ENCODE results near the gene OR9G1.
"Not testable (repeated sequence)": the region's sequence is repeated elsewhere in the genome, so short reads cannot be mapped to it uniquely, and the experiment has no call there.

Gene OR9G1, protein sequence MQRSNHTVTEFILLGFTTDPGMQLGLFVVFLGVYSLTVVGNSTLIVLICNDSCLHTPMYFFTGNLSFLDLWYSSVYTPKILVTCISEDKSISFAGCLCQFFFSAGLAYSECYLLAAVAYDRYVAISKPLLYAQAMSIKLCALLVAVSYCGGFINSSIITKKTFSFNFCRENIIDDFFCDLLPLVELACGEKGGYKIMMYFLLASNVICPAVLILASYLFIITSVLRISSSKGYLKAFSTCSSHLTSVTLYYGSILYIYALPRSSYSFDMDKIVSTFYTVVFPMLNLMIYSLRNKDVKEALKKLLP

DNA sequence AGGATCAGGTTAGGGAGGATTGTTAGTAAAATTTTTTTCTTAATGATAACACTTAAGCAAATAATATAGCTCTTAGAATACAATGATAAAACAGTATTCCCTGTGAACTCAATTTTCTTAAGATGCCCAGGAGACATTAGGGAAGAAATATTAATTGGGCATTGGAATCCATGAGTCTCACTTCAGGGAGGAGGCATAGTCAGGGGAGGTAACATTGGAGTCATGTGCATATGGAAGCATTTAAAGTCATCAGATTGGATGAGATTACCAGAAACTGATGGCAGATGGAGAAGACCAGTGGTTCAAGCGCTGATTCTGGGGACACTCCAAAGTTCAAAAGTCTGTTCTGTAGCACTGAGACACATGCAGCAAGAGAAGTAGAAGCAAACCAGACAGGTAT is at the start of gene OR9G1:
TSS of gene OR9G1 (plus strand) at position 301 of the 400 bp plus-strand sequence. CDS start 1,293 bp downstream, outside the sequence.
- no peak for DNase-seq (ENCODE audit: low read depth, low spot score)

DNA sequence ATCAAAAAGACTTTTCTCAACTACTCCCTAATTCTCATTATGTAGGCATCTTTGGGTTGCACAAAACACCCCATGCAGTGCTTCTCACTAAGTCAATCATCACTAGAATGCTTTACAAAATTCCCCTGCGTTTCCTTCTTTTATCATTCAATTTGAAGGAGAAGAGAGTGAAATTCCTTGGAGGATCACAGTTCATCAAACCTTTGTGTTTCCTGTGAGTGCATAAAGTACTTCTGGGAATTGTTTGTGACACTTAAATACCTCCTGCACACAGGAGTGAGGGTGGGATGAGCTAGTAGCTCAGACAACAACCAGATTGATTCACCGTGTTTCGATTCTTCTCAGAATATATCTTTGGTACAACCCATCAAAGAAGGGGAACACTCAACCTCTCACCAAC is 39.1 kb upstream of the OR9G1 start:
- no peak for DNase-seq (ENCODE audit: low read depth, low spot score)

DNA sequence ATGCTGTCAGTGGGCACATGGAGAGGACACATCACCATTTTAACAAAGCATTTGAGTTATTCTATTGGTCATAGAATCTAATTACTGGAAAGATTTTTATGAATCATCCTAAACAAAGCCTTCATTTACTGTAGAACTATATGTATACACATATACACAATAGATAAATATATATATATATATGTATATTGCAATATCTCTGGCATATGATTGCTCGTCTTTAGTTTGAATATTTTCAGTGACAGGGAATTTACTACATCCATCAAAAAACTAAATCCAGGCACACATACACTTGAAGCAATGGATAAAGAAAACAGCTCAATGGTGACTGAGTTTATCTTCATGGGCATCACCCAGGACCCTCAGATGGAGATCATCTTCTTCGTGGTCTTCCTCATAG is 35.5 kb upstream of the OR9G1 start, which contains the start of gene OR5AR1:
TSS of gene OR5AR1 (plus strand) at position 301 of the 400 bp plus-strand sequence. CDS start at position 301, 0 bp downstream.
- DNase-seq (ENCODE audit: low read depth, low spot score), result no peak

DNA sequence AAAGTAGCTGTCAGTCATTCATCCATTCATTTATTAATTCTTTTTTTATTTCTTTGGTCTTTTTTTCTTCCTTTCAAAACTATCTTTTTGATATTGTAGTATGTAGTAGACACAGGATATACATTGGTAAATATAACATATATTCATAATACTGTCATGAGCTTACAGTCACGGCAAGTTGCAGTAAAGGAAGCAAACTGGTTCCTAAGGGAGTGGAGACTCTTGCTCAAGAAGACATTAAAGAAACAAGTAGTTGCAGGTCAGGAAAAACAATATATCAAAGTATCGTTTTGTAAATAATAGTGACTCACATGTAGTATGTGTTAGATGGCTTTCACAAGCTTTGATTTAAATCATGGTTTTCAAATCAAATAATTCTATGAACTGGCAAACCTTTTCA is 27.9 kb upstream of the OR9G1 start:
- no peak for DNase-seq (ENCODE audit: low read depth, low spot score)

DNA sequence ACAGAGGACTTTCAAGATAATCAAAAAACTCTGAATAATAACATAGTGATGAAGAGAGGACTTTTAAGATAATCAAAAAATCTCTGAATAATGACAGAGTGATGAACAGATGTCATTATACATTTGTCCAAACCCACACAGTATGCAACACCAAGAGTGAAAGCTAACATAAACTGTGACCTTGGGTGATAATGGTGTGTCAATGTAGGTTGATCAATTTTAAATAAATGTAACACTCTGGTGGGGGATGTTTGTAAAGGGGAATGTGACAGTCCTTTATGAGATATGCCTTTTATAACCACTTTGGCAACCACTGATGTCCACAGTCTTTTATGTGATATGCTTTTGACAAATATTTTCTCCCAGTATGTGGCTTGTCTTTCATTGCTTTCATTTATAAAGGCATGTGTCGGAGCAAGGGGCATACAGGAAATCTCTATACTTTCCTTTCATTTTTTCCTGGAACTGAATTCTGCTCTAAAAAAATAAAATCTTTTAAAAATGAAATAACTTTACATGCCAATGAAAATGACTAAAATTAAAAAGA is 10.3 kb upstream of the OR9G1 start:
- no peak for DNase-seq (ENCODE audit: low read depth, low spot score)

DNA sequence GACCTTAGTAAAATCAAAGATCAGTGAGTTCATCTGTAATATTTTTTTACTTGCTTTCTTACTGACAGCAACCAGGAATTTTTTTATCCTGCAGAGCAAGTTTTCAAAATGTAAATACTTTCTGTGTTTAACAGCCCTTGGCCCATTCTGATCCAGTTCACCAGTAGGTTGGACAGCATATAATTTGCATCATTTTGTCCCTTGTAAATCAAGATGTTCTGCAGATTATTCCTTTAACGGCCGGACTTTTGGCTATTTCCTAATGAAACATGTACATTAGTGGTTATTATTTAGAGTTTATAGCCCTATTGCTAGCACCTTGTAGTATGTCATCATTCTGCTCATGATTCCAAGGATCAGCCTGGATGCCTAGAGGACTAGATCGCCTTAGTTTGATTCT is 7.7 kb upstream of the OR9G1 start:
- not testable (repeated sequence) for DNase-seq (ENCODE audit: low read depth, low spot score)

DNA sequence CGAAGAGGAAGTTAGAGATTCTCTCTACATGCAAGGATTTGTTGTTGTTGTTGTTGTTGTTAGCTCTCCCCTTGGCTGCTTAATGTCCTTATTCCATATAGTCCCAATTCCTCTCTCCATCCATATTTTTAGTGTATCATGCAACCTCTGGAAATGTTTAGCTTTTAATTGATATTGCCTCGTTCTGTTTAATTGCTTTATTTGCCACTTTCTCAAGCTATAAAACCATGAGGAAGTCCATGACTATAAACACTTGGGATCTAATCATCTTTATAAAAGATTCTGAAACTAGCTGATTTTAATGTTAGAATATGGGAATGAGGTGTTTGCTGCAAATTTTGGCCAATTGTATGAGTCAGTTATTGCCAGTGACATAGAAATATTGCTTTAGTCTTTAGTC is 5.5 kb upstream of the OR9G1 start:
- DNase-seq (ENCODE audit: low read depth, low spot score), result no peak

DNA sequence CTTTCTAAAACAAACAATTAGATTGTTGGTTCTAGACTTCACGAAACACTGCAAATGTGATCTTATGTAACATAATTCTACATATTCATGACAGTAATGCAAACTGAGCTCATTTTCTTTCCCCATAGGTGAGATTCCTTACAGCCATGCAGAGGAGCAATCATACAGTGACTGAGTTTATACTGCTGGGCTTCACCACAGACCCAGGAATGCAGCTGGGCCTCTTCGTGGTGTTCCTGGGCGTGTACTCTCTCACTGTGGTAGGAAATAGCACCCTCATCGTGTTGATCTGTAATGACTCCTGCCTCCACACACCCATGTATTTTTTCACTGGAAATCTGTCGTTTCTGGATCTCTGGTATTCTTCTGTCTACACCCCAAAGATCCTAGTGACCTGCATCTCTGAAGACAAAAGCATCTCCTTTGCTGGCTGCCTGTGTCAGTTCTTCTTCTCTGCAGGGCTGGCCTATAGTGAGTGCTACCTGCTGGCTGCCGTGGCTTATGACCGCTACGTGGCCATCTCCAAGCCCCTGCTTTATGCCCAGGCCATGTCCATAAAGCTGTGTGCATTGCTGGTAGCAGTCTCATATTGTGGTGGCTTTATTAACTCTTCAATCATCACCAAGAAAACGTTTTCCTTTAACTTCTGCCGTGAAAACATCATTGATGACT is 1.5 kb downstream of the OR9G1 start:
- DNase-seq (ENCODE audit: low read depth, low spot score), result no peak

DNA sequence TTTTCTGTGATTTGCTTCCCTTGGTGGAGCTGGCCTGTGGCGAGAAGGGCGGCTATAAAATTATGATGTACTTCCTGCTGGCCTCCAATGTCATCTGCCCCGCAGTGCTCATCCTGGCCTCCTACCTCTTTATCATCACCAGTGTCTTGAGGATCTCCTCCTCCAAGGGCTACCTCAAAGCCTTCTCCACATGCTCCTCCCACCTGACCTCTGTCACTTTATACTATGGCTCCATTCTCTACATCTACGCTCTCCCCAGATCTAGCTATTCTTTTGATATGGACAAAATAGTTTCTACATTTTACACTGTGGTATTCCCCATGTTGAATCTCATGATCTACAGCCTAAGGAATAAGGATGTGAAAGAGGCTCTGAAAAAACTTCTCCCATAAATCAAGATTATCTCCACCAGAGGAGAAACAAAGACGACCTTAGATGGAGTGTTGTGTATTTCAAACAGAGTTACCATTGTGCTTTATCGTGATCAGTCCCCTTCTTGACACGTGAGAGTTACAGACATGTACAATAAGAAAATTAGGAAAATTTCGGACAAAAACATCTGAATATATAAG is 2.1 kb downstream of the OR9G1 start:
- no peak for DNase-seq (ENCODE audit: low read depth, low spot score)

DNA sequence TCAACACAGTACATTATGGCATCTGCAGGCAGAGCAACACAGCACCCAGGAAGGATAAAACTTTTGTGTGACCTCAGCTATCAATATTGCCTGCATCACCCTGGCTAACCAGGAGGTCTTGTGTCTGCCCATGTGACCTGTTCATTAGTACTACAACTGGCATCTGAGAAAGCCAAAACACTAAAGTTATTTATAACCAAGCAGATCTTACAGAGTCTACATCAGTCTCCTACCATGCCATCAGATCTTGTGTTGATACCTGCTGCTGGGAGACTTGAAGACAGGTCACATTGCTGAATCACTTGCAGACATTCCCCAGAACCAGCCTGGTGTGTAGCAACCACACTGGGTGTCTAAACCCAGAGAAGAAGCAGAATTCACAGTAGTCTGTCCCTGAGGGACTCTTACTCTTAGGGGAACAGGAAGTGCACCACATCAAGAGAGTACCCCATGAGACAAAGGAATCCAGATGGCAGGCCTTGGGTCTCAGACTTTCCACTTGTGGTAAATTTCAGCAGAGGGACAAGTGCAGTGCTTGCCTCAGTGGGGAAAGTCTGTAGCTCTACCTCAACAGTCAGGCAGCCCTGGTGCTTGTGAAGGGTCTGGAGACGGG is 7.0 kb downstream of the OR9G1 start:
- DNase-seq (ENCODE audit: low read depth, low spot score), result no peak

DNA sequence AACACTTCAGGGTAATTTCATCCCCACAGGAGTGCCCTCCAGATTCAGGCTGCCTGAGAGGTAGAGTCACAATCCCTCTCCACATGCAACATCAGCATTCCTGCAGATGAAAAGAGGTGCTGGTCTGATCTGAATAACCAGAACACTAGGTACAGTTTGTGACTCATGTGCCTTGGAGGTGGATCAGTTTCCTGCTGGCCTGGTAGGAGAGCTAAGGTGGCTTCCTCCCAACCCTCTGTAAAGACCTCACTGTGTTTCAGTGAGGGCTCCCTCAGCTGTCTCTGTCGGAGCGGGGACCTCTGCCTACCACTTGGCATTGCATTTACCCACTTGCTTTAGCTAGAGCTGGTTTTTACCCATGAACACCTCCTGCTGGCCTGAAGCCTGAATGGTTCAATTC is 7.6 kb downstream of the OR9G1 start:
- DNase-seq (ENCODE audit: low read depth, low spot score), result no peak

DNA sequence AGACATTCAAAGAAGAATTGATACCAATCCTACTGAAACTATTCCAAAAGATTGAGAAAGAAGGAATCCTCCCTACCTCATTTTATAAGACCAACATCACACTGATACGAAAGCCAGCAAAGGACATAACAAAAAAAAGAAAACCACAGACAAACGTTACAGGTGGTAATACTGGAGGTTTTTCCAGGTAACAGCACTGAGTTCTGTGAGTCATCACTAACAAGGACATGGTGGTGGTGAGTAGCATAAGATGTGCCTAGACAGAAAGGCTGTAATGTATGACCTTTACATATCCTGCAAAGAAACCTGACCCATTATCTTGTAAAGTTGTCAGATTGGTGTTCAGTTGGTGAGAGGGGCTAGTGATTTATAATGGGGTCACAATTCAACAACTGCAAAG is 15.3 kb downstream of the OR9G1 start:
- DNase-seq (ENCODE audit: low read depth, low spot score), result no peak

DNA sequence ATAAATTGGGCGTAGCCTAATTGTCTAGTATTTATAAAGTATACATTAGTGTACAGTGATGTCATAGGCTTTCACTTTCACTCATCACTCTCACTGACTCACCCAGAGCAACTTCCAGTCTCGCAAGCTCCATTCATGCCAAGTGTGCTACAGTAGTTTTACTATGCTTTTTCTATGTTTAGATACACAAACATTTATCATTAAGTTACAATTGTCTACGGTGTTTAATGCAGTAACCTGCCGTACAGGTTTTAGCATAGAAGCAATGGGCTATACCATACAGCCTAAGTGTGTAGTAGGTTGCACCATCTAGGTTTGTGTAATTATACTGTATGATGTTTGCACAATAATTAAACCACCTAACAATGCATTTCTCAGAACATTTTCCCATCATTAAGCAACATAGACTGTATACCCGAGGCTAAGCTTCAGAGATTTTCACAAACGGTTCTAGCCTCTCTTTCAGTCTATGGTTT is 17.5 kb downstream of the OR9G1 start:
- DNase-seq (ENCODE audit: low read depth, low spot score), result no peak

DNA sequence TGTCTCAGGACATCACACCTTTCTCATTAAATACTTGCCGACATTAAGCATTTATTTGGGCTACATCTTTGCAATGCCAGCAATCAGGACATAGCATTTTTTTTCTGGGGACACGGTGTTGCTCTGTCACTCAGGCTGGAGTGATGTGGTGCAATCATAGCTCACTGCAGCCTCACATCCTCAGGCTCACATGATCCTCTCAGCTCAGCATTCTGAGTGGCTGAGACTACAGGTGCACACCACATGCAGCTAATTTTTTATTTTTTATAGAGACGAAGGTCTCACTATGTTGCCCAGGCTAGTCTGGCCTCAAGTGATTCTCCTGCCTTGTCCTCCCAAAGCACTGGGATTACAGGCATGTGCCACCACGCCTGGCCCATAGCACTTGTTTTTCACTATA is 21.6 kb downstream of the OR9G1 start:
- DNase-seq (ENCODE audit: low read depth, low spot score), result no peak

DNA sequence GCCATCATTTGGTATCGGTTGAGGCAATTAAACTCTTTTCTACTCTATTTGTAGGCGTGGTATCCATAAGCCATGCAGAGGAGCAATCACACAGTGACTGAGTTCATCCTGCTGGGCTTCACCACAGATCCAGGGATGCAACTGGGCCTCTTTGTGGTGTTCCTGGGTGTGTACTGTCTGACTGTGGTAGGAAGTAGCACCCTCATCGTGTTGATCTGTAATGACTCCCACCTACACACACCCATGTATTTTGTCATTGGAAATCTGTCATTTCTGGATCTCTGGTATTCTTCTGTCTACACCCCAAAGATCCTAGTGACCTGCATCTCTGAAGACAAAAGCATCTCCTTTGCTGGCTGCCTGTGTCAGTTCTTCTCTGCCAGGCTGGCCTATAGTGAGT is 41.2 kb downstream of the OR9G1 start:
- no peak for DNase-seq (ENCODE audit: low read depth, low spot score)

DNA sequence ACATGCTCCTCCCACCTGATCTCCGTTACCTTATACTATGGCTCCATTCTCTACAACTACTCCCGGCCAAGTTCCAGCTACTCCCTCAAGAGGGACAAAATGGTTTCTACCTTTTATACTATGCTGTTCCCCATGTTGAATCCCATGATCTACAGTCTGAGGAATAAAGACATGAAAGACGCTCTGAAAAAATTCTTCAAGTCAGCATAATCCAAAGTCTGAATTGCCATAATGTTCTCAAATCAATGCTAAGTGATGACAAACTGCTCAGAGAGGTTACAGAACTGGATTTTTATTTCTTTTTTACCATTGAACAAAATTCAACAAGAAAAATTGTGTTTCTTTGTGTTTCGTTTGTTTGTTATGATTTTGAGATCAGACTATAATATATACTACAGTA is 42.0 kb downstream of the OR9G1 start:
- DNase-seq (ENCODE audit: low read depth, low spot score), result no peak

DNA sequence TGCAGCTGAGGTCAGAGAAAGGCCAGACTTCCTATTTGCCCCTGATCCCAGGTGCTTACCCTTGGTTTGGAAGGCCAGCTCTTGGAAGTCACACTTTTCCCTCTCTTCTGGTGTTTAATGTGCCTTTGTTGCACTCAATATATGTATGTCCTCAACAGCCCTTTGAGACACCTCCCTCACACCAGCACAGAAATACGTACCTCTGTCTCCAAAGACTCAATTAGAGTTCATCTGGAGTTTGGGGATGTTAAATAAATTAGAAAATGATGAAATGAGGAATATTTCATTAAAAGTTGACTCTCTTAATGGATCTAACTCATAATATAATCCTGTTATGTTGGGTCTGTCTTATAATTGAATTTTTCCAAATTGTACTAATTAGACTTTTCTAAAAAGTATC is 49.7 kb downstream of the OR9G1 start, which contains the start of gene OR9G4:
TSS of gene OR9G4 (minus strand) at position 101 of the 400 bp plus-strand sequence. CDS start 4,931 bp downstream, outside the sequence.
- DNase-seq (ENCODE audit: low read depth, low spot score), result no peak

DNA sequence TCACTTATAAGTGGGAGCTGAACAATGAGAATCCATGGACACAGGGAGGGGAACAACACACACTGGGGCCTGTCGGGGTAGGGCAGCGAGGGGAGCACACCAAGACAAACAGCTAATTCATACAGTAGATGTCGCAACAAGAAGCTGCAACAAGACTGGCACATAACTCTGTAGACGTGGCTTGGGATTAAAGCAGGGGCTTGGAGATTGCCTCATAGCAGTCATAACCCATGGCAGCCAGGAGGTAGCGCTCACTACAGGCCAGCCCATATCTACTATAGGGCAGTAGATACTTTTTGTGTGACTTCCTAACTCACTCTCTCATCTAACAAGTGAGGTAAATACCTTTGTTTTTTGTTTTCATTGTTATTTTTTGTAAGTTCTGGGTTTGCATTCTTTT is 51.3 kb downstream of the OR9G1 start:
- no peak for DNase-seq (ENCODE audit: low read depth, low spot score)

DNA sequence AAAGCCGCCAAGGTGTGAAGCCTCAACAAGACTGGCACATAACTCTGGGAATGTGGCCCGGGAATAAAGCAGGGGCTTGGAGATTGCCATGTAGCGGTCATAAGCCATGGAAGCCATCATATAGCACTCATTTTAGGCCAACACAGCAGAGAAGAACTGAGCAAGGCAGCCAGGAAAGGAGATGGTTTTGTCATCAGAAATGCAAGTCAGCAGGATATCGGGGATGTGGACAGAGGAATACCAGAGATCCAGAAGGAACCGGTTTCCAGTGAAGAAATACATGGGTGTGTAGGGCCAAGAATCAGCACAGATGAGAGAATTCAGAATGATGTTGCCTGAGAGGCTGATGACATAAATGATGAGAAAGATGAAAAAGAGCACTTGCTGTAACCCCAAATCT is 52.6 kb downstream of the OR9G1 start:
- DNase-seq (ENCODE audit: low read depth, low spot score), result no peak

Data from smooth muscle cell of the brain vasculature (primary cell).